GM12878 (cell line): ENCODE data around the gene NHEJ1. TPM values are rescaled to one million over a fixed set of nuclear protein-coding genes. Genes with fewer than 3 reads are reported as not detected.

Experiments used
- BCLAF1 ChIP-seq: fragments of 450-650 bp; IDR thresholded peaks from 2 replicates; pipeline ENCODE4 v1.6.1; 2017; ENCODE audit warnings: antibody characterized with exemption, mild to moderate bottlenecking, moderate library complexity
- MEF2A ChIP-seq: IDR thresholded peaks from 2 replicates; pipeline ENCODE4 v1.6.1; 2011; ENCODE audit warnings: low read depth, mild to moderate bottlenecking, low read length, moderate library complexity; ENCODE audit not compliant: insufficient read depth
- MEF2B ChIP-seq: fragments of 450-650 bp; IDR thresholded peaks from 2 replicates; pipeline ENCODE4 v1.6.1; 2018; ENCODE audit warnings: mild to moderate bottlenecking, moderate library complexity; ENCODE audit not compliant: partially characterized antibody, poor library complexity, severe bottlenecking
- RCOR1 ChIP-seq: conservative IDR thresholded peaks from 2 replicates; pipeline ENCODE4 v1.6.1; 2012; ENCODE audit warnings: low read depth, low read length, improper control_type of control experiment
- USF1 ChIP-seq: IDR thresholded peaks from 2 replicates; pipeline ENCODE4 v1.6.1; 2011; ENCODE audit warnings: borderline replicate concordance, low read depth, mild to moderate bottlenecking, moderate library complexity, mixed read lengths, low read length; ENCODE audit not compliant: insufficient read depth; ENCODE audit errors: extremely low read length
- ZBTB33 ChIP-seq: fragments of 450-650 bp; IDR thresholded peaks from 2 replicates; pipeline ENCODE4 v1.6.1; 2017; ENCODE audit warnings: mild to moderate bottlenecking
- polyA plus RNA-seq, 11 experiments: library from polyadenylated mRNA; depleted of rRNA in 4 of 11; unstranded in 6 of 11; stranded (reverse) in 5 of 11; fragments of >200 nt; fragmentation: Nextera tagmentation in 4 of 11; fragmentation: Illumina TruSeq in 1 of 11; extraction: Ambion mirVana in 4 of 11; extraction: Trizol in 1 of 11; gene quantifications; 1 replicate in 1 of 11; 2 replicates in 10 of 11; pipeline versions ENCODE4 v1.2.1 to v1.2.3, GENCODE V29; 2011 to 2016; ENCODE audit warnings: inconsistent platforms in 2 of 11, missing spikeins in 2 of 11, low read depth in 1 of 11
- total RNA-seq, 4 experiments: library from RNA; depleted of rRNA in 3 of 4; stranded (reverse); fragments of >200 nt in 3 of 4; fragmentation: Illumina TruSeq in 1 of 4; extraction: Trizol in 1 of 4; gene quantifications; 2 replicates each; pipeline versions ENCODE4 v1.2.1 to v1.2.3, GENCODE V29; 2013 to 2021

The NHEJ1 gene
- total and polyA plus RNA-seq, 10 of the 15 experiments (the other 5 are each of a cell fraction or from before 2014, with no cell fraction given), result 11.8 to 20.2 (median 17.0) TPM

- TF ChIP-seq ZBTB33 (no peak), USF1 (no peak), BCLAF1 (no peak), MEF2A (no peak), RCOR1 (no peak), MEF2B (no peak)
Observed at GRCh38 chr2:219122202-219122980, 38.2 kb downstream of the NHEJ1 start (continued).
